Omental fat pad (tissue), 4 donors: ENCODE results near the gene DOCK2. TPM values are rescaled to one million over a fixed set of nuclear protein-coding genes. Genes with fewer than 3 reads are reported as not detected.
"Not testable (repeated sequence)": the region's sequence is repeated elsewhere in the genome, so short reads cannot be mapped to it uniquely, and the experiment has no call there.

Source experiments
- ATAC-seq: fragments of 150-250 bp; one replicate; pipeline ENCODE4 v1.9.1; 2016; ENCODE audit warnings: mild to moderate bottlenecking, moderate library complexity; ENCODE audit not compliant: low FRiP score
- DNase-seq: peaks from one replicate; pipeline ENCODE4 v3.0.0-alpha.2; 2019; ENCODE audit warnings: low spot score
- CTCF ChIP-seq, 3 donors: fragments of 450-650 bp; IDR thresholded peaks; one replicate each; pipeline ENCODE4 v1.5.1; 2016 to 2017; ENCODE audit warnings: antibody characterized with exemption in 3 of 3, mild to moderate bottlenecking in 3 of 3, moderate library complexity in 2 of 3
- total RNA-seq, 4 donors: library from RNA; depleted of rRNA; stranded (reverse); fragments of >200 nt; gene quantifications; one replicate each; pipeline ENCODE4 v1.1.0, GENCODE V29; 2016

Gene DOCK2
- total RNA-seq, 4 donors from 2014 or later, result 28.4 to 55.6 (median 41.3) TPM

GRCh38 chr5:169944115-169944514, 307.0 kb downstream of the DOCK2 start:
- TF ChIP-seq CTCF (IDR thresholded peaks at IDR 0.05), result no peak
- no peak for DNase-seq

GRCh38 chr5:169944922-169945680, 308.0 kb downstream of the DOCK2 start:
- ATAC-seq (no peak), DNase-seq (no peak)
- no peak for TF ChIP-seq CTCF (IDR thresholded peaks at IDR 0.05)

More at GRCh38 chr5:169944115-169944514, 307.0 kb downstream of the DOCK2 start:
- no peak for ATAC-seq

- TF ChIP-seq CTCF (IDR thresholded peaks at IDR 0.05), result no peak
- ATAC-seq (peak; percentile 87), DNase-seq (peak; percentile 24)
Measured at GRCh38 chr5:169945831-169946261, 308.8 kb downstream of the DOCK2 start.

- DNase-seq, result no peak
- no peak for TF ChIP-seq CTCF (IDR thresholded peaks at IDR 0.05)
- peak; percentile 70 for ATAC-seq
Measured at GRCh38 chr5:169946743-169947295, 309.7 kb downstream of the DOCK2 start.

GRCh38 chr5:169950333-169950732, 313.3 kb downstream of the DOCK2 start:
- ATAC-seq, result no peak

GRCh38 chr5:169953196-169953595, 316.1 kb downstream of the DOCK2 start:
- DNase-seq, ATAC-seq: not testable (repeated sequence)

More at GRCh38 chr5:169950333-169950732, 313.3 kb downstream of the DOCK2 start:
- DNase-seq, result no peak
- no peak for TF ChIP-seq CTCF (IDR thresholded peaks at IDR 0.05)

- no peak for DNase-seq
- ATAC-seq, result no peak
- no peak for TF ChIP-seq CTCF (IDR thresholded peaks at IDR 0.05)
Measured at GRCh38 chr5:169954786-169955185, 317.7 kb downstream of the DOCK2 start.
